VCaP (cell line): ENCODE measurements around the gene ZNF879.

Source experiments
- H3K27ac ChIP-seq: fragments of 450-650 bp; 2 replicates; pipeline ENCODE4 v1.5.1; 2017
- CTCF ChIP-seq: fragments of 450-650 bp; conservative IDR thresholded peaks from 2 replicates; pipeline ENCODE4 v1.5.1; 2017; ENCODE audit warnings: mild to moderate bottlenecking, moderate library complexity

The ZNF879 gene

GRCh38 chr5:179008667-179009066 is 14.9 kb upstream of the ZNF879 start:
- TF ChIP-seq CTCF: no peak
- H3K27ac ChIP-seq: no peak overlapping the region

GRCh38 chr5:179033004-179033580 is 9.5 kb downstream of the ZNF879 start:
- no peak overlapping the region for H3K27ac ChIP-seq
- TF ChIP-seq CTCF: no peak

- no peak for TF ChIP-seq CTCF
- H3K27ac ChIP-seq: no peak overlapping the region
Observed at GRCh38 chr5:179044765-179045164, 21.2 kb downstream of the ZNF879 start.

- TF ChIP-seq CTCF: no peak
Observed at GRCh38 chr5:179051784-179052183, 28.2 kb downstream of the ZNF879 start.

GRCh38 chr5:179054036-179054785 is 30.6 kb downstream of the ZNF879 start:
- TF ChIP-seq CTCF: no peak
- no peak overlapping the region for H3K27ac ChIP-seq

More at GRCh38 chr5:179051784-179052183, 28.2 kb downstream of the ZNF879 start:
- no peak overlapping the region for H3K27ac ChIP-seq

- no peak for TF ChIP-seq CTCF
- H3K27ac ChIP-seq: no peak overlapping the region
Observed at GRCh38 chr5:179054876-179055275, 31.3 kb downstream of the ZNF879 start.

- no peak overlapping the region for H3K27ac ChIP-seq
- no peak for TF ChIP-seq CTCF
Observed at GRCh38 chr5:179055436-179055835, 31.8 kb downstream of the ZNF879 start.
